ENCODE measurements around the gene SDF4. TPM values are rescaled to one million over a fixed set of nuclear protein-coding genes. Genes with fewer than 3 reads are reported as not detected.
A peak's percentile ranks its signal among the peaks of the same experiment; 100 is the strongest.

Gene SDF4
- total and polyA plus RNA-seq, 2 donors (not counting 1 experiment from before 2014, with no cell fraction given) = 100 to 143 TPM

DNA sequence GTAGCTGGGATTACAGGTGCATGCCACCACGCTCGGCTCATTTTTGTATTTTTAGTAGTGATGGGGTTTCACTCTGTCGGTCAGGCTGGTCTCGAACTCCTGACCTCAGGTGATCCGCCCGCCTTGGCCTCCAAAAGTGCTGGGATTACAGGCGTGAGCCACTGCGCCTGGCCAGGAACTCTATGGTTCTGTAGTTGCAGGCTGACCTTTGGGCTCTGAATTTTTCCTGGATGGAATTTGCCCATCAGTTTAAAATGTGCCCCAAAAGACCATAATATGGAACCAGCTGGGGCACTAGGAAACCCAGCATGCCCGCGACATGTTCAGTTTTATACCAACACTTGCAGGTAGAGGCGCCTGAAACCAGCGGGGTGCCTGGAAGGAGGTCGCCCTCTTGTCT is 46.8 kb upstream of the SDF4 start:
- H3K4me1 ChIP-seq (ENCODE audit: control insufficient read depth in 2 of 2, insufficient read depth in 2 of 2, low read length in 2 of 2) = peaks cover 5 to 8% of the 10 kb centered on the region in 2 donors
- no peak overlapping the region for H3K4me3 ChIP-seq (ENCODE audit: control extremely low read depth in 1 of 5, extremely low read depth in 1 of 5, insufficient read depth in 1 of 5, low read depth in 2 of 5, low read length in 4 of 5)
- Mint-ChIP-seq H3K4me1 (peaks cover 4% of the 10 kb centered on the region), H3K27ac (no peak overlapping the region), H3K27me3 (no peaks in the 10 kb centered on the region), H3K9me3 (ENCODE audit: insufficient read depth) (no peaks in the 10 kb centered on the region), H3K4me3 (no peak overlapping the region)
- H3K4me2 ChIP-seq (replicated peaks; ENCODE audit: low read depth, low read length, poor library complexity, severe bottlenecking) = no peak overlapping the region
- intact Hi-C loops (cut with micrococcal nuclease) = no loop called here
- no peak overlapping the region for H3K27ac ChIP-seq (ENCODE audit: low read length in 2 of 2)
- no peaks in the 10 kb centered on the region for H3K9me3 ChIP-seq (ENCODE audit: control extremely low read depth in 1 of 3, control insufficient read depth in 2 of 3, insufficient read depth in 1 of 3, low read length in 2 of 3)
- H2AFZ ChIP-seq (ENCODE audit: insufficient read depth, low read depth, low read length, poor library complexity, severe bottlenecking) = no peak overlapping the region
- DNase-seq = no peak
- no peaks in the 10 kb centered on the region for H3K27me3 ChIP-seq (replicated peaks in 1 of 4; ENCODE audit: control extremely low read depth in 1 of 4, control insufficient read depth in 3 of 4, insufficient read depth in 4 of 4, low read length in 3 of 4)
- no peak for TF ChIP-seq EZH2 (IDR thresholded peaks at IDR 0.05; ENCODE audit: borderline replicate concordance, insufficient read depth, low read depth, low read length, poor library complexity, severe bottlenecking)
- TF ChIP-seq CTCF (IDR thresholded peaks at IDR 0.05) = no peak
- H3K79me2 ChIP-seq (ENCODE audit: control insufficient read depth, insufficient read depth, low read length) = no peaks in the 10 kb centered on the region
- ChIA-PET POLR2A (no interaction called here), CTCF (interaction anchor here (1.7 kb wide), 1 partner anchor 13 kb away, joined by 5 read pairs; no protein-coding TSS in a partner anchor)
- WGBS (ENCODE audit: insufficient coverage) = 93% methylated on average over 11 of the region's 13 CpGs
- no peaks in the 10 kb centered on the region for H3K36me3 ChIP-seq (replicated peaks in 1 of 2; ENCODE audit: control extremely low read depth in 1 of 2, control insufficient read depth in 1 of 2, extremely low read depth in 1 of 2, insufficient read depth in 2 of 2, low read length in 1 of 2)
- H4K20me1 ChIP-seq (ENCODE audit: control insufficient read depth, insufficient read depth, low read length, poor library complexity, severe bottlenecking) = no peaks in the 10 kb centered on the region
- ATAC-seq (ENCODE audit: low read depth) = no peak
- no peak overlapping the region for H3K9ac ChIP-seq (ENCODE audit: low read length)

DNA sequence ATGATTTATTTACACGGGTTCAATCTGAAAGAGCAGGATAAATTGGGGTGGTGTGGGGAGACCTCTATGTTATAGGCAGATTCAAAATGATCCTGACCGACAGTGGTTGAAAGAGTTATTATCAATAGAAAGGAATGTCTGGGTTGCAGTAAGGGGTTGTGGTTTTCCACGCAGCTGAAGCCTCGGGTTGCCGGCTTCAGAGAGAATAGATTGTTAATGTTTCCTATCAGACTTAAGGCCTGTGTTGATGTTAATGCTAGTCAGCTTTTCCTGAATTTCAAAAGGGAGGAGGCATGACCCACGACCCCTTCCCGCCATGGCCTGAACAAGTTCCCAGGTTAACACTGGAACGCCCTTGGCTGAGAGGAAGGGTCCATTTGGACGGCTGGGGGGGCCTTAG is 44.0 kb upstream of the SDF4 start:
- Mint-ChIP-seq H3K27me3 (no peaks in the 10 kb centered on the region), H3K4me1 (peaks cover 20% of the 10 kb centered on the region), H3K27ac (peak overlapping the region; percentile 15), H3K9me3 (ENCODE audit: insufficient read depth) (no peaks in the 10 kb centered on the region), H3K4me3 (peak overlapping the region; percentile 40)
- Histone ChIP-seq H4K20me1 (ENCODE audit: control insufficient read depth, insufficient read depth, low read length, poor library complexity, severe bottlenecking) (peaks cover 24% of the 10 kb centered on the region), H3K9me3 (ENCODE audit: control extremely low read depth in 1 of 3, control insufficient read depth in 2 of 3, insufficient read depth in 1 of 3, low read length in 2 of 3) (no peaks in the 10 kb centered on the region), H3K79me2 (ENCODE audit: control insufficient read depth, insufficient read depth, low read length) (peaks cover 28% of the 10 kb centered on the region), H3K27me3 (replicated peaks in 1 of 4; ENCODE audit: control extremely low read depth in 1 of 4, control insufficient read depth in 3 of 4, insufficient read depth in 4 of 4, low read length in 3 of 4) (no peaks in the 10 kb centered on the region), H3K4me2 (replicated peaks; ENCODE audit: low read depth, low read length, poor library complexity, severe bottlenecking) (no peak overlapping the region), H3K4me3 (ENCODE audit: control extremely low read depth in 1 of 5, extremely low read depth in 1 of 5, insufficient read depth in 1 of 5, low read depth in 2 of 5, low read length in 4 of 5) (no peak overlapping the region), H3K9ac (ENCODE audit: low read length) (no peak overlapping the region), H2AFZ (ENCODE audit: insufficient read depth, low read depth, low read length, poor library complexity, severe bottlenecking) (no peak overlapping the region), H3K36me3 (replicated peaks in 1 of 2; ENCODE audit: control extremely low read depth in 1 of 2, control insufficient read depth in 1 of 2, extremely low read depth in 1 of 2, insufficient read depth in 2 of 2, low read length in 1 of 2) (no peaks in the 10 kb centered on the region), H3K27ac (ENCODE audit: low read length in 2 of 2) (no peak overlapping the region), H3K4me1 (ENCODE audit: control insufficient read depth in 2 of 2, insufficient read depth in 2 of 2, low read length in 2 of 2) (peaks cover 21 to 31% of the 10 kb centered on the region in 2 donors)
- intact Hi-C loops (cut with micrococcal nuclease) = no loop called here
- DNase-seq (no peak), ATAC-seq (ENCODE audit: low read depth) (no peak)
- TF ChIP-seq CTCF (IDR thresholded peaks at IDR 0.05) (no peak), EZH2 (IDR thresholded peaks at IDR 0.05; ENCODE audit: borderline replicate concordance, insufficient read depth, low read depth, low read length, poor library complexity, severe bottlenecking) (no peak)
- ChIA-PET POLR2A (no interaction called here), CTCF (interaction anchor here (1.5 kb wide), 1 partner anchor 10 kb away, joined by 4 read pairs; no protein-coding TSS in a partner anchor)
- 90% methylated on average over 5 of the region's 9 CpGs for WGBS (ENCODE audit: insufficient coverage)

Measured in B cell (primary cell).